GM21576 (cell line): Measurements from ENCODE around the gene BAAT.
"Not testable (repeated sequence)": the region's sequence is repeated elsewhere in the genome, so short reads cannot be mapped to it uniquely, and the experiment has no call there.

ENCODE experiments used
- ATAC-seq: cut with Tn5 transposase; IDR thresholded peaks from one replicate; pipeline ENCODE4 v1.9.1; 2021; ENCODE audit warnings: mild to moderate bottlenecking, moderate library complexity; ENCODE audit not compliant: unreplicated experiment

The BAAT gene

GRCh38 chr9:101384873-101385536 lies at the start of gene BAAT:
Gene BAAT (minus strand): TSS chr9:101385006. CDS start chr9:101371404, 13,602 bp downstream.
- not testable (repeated sequence) for ATAC-seq

GRCh38 chr9:101433229-101433628 lies 48.4 kb upstream of the BAAT start:
- no peak for ATAC-seq

GRCh38 chr9:101432740-101433139 lies 47.9 kb upstream of the BAAT start:
- no peak for ATAC-seq

GRCh38 chr9:101432171-101432570 lies 47.4 kb upstream of the BAAT start:
- no peak for ATAC-seq

- ATAC-seq, result no peak
These were observed 44.9 kb upstream of the BAAT start for GRCh38 chr9:101429736-101430135.

- no peak for ATAC-seq
These were observed 44.1 kb upstream of the BAAT start for GRCh38 chr9:101428909-101429308.

GRCh38 chr9:101427957-101428655 lies 43.3 kb upstream of the BAAT start:
- peak; percentile 61 for ATAC-seq

GRCh38 chr9:101427358-101427757 lies 42.6 kb upstream of the BAAT start:
- no peak for ATAC-seq

GRCh38 chr9:101421653-101422065 lies 36.9 kb upstream of the BAAT start:
- ATAC-seq, result no peak

GRCh38 chr9:101419863-101420262 lies 35.1 kb upstream of the BAAT start:
- no peak for ATAC-seq

GRCh38 chr9:101418518-101419430 lies 34.0 kb upstream of the BAAT start:
- ATAC-seq, result no peak

- ATAC-seq, result no peak
These were observed 33.2 kb upstream of the BAAT start for GRCh38 chr9:101417977-101418376.

GRCh38 chr9:101417389-101417788 lies 32.6 kb upstream of the BAAT start:
- ATAC-seq, result no peak

GRCh38 chr9:101415578-101415977 lies 30.8 kb upstream of the BAAT start:
- ATAC-seq, result no peak

- ATAC-seq, result no peak
These were observed 30.0 kb upstream of the BAAT start for GRCh38 chr9:101414839-101415238.

- ATAC-seq, result no peak
These were observed 24.3 kb upstream of the BAAT start for GRCh38 chr9:101409079-101409477.

GRCh38 chr9:101408374-101409078 lies 23.7 kb upstream of the BAAT start:
- ATAC-seq, result no peak

- ATAC-seq, result no peak
These were observed 18.9 kb upstream of the BAAT start for GRCh38 chr9:101403516-101404285.

- ATAC-seq, result no peak
These were observed 15.3 kb upstream of the BAAT start for GRCh38 chr9:101400120-101400519.

- ATAC-seq, result no peak
These were observed 14.8 kb upstream of the BAAT start for GRCh38 chr9:101399643-101399970.
